Measurements from ENCODE around the gene FOXN4. TPM values are rescaled to one million over a fixed set of nuclear protein-coding genes. Genes with fewer than 3 reads are reported as not detected.

FOXN4 gene
- polyA plus RNA-seq, 1 donor (not counting 4 experiments of a cell fraction or from before 2014, with no cell fraction given) = not detected

DNA sequence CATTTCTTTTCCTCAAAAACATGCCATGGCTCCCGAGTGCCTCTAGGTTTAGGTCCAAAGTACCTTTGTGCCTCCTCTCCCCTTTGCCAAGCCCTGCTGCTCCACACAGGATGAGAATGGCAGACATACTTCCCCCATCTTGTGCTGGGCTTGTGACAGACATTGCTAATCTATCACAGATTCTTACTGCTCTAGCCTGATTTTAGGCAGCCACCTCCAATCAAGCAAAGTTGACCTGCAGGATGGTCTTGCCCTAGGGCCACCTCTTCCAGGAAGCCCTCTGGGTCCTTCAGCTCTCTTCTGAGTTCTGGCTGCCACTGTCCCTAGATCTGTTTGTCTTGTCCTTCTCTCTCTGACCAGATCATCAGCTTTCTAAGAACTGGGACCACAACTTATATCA lies 20.5 kb downstream of the FOXN4 start:
- H4K20me1 ChIP-seq (ENCODE audit: control insufficient read depth, extremely low read depth, insufficient read depth, low read length) = no peaks in the 10 kb centered on the region
- dilution Hi-C loops (cut with MboI; ENCODE audit: extremely low pct_ligation_motif_present, low sequenced_read_pairs) = no loop called here
- H3K4me1 ChIP-seq (ENCODE audit: control insufficient read depth, extremely low read depth, insufficient read depth, low read length) = no peaks in the 10 kb centered on the region
- FAIRE-seq (no peak), DNase-seq (ENCODE audit: low read depth, low spot score) (no peak)
- no peak overlapping the region for H2AFZ ChIP-seq (ENCODE audit: control insufficient read depth, low read length)
- no peaks in the 10 kb centered on the region for H3K79me2 ChIP-seq (ENCODE audit: control insufficient read depth, insufficient read depth, low read length)
- no peak overlapping the region for H3K4me3 ChIP-seq (ENCODE audit: control insufficient read depth in 2 of 3, extremely low read depth in 1 of 3, insufficient read depth in 2 of 3, low read depth in 1 of 3, low read length in 3 of 3)
- H3K9me3 ChIP-seq (ENCODE audit: control insufficient read depth, low read depth, low read length) = no peaks in the 10 kb centered on the region
- no peak overlapping the region for H3K9ac ChIP-seq (ENCODE audit: control insufficient read depth, extremely low read depth, insufficient read depth, low read length)
- TF ChIP-seq, protein P1, sequence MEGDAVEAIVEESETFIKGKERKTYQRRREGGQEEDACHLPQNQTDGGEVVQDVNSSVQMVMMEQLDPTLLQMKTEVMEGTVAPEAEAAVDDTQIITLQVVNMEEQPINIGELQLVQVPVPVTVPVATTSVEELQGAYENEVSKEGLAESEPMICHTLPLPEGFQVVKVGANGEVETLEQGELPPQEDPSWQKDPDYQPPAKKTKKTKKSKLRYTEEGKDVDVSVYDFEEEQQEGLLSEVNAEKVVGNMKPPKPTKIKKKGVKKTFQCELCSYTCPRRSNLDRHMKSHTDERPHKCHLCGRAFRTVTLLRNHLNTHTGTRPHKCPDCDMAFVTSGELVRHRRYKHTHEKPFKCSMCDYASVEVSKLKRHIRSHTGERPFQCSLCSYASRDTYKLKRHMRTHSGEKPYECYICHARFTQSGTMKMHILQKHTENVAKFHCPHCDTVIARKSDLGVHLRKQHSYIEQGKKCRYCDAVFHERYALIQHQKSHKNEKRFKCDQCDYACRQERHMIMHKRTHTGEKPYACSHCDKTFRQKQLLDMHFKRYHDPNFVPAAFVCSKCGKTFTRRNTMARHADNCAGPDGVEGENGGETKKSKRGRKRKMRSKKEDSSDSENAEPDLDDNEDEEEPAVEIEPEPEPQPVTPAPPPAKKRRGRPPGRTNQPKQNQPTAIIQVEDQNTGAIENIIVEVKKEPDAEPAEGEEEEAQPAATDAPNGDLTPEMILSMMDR (optimal IDR thresholded peaks at IDR 0.05 in 1 of 3, IDR thresholded peaks at IDR 0.05 in 1 of 3, conservative IDR thresholded peaks at IDR 0.05 in 1 of 3; ENCODE audit: extremely low read depth in 1 of 3, insufficient read depth in 2 of 3, low read length in 3 of 3) = no peak
- TF ChIP-seq EZH2 (IDR thresholded peaks at IDR 0.05; ENCODE audit: low read length) = no peak
- no peaks in the 10 kb centered on the region for H3K9me1 ChIP-seq (ENCODE audit: control insufficient read depth, extremely low read depth, insufficient read depth, low read length)
- peaks cover 23% of the 10 kb centered on the region for H3K27me3 ChIP-seq (ENCODE audit: control insufficient read depth, extremely low read depth, insufficient read depth, low read length)
- H3K4me2 ChIP-seq (ENCODE audit: control insufficient read depth, extremely low read depth, insufficient read depth, low read depth, low read length) = no peak overlapping the region
- no peaks in the 10 kb centered on the region for H3K36me3 ChIP-seq (ENCODE audit: control insufficient read depth in 2 of 2, extremely low read depth in 1 of 2, insufficient read depth in 2 of 2, low read length in 2 of 2)
- no peak overlapping the region for H3K27ac ChIP-seq (ENCODE audit: control insufficient read depth, insufficient read depth, low read length)

DNA sequence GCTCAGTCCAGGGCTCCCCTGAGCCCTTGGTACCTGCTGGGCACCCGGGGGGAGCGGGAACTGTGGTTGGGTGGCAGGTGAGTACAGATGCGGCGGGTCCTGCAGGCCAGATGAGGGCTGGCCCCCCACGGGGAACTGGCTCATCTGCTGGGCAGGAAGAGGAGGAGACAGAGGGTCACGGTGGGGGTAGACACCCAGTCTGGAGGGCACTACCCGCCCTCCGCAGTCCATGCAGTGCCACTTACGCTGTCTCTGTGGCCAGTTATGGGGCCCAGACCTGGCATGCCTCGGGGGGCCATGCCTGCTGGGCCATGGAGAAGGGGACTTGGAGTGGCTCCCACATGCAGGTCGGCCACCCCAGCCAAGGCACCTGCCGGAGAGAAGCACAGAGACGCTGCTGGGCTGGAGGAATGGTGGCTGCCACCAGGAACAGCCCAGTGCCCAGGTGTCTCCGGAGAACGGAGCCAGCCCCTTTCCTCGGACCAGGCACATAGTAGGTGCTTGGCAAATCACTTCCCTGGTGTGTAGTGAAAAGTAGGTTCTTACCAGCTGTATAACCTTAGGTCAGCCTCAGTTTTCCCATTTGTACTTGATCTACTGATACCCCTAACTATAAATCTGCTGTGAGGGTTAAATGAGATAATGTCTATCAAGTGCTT lies 21.1 kb downstream of the FOXN4 start:
- Histone ChIP-seq H3K9me3 (ENCODE audit: control insufficient read depth, low read depth, low read length) (no peaks in the 10 kb centered on the region), H3K4me3 (ENCODE audit: control insufficient read depth in 2 of 3, extremely low read depth in 1 of 3, insufficient read depth in 2 of 3, low read depth in 1 of 3, low read length in 3 of 3) (no peak overlapping the region), H3K79me2 (ENCODE audit: control insufficient read depth, insufficient read depth, low read length) (no peaks in the 10 kb centered on the region), H3K9me1 (ENCODE audit: control insufficient read depth, extremely low read depth, insufficient read depth, low read length) (no peaks in the 10 kb centered on the region), H2AFZ (ENCODE audit: control insufficient read depth, low read length) (no peak overlapping the region), H3K9ac (ENCODE audit: control insufficient read depth, extremely low read depth, insufficient read depth, low read length) (no peak overlapping the region), H3K4me2 (ENCODE audit: control insufficient read depth, extremely low read depth, insufficient read depth, low read depth, low read length) (no peak overlapping the region), H3K36me3 (ENCODE audit: control insufficient read depth in 2 of 2, extremely low read depth in 1 of 2, insufficient read depth in 2 of 2, low read length in 2 of 2) (no peaks in the 10 kb centered on the region), H4K20me1 (ENCODE audit: control insufficient read depth, extremely low read depth, insufficient read depth, low read length) (no peaks in the 10 kb centered on the region), H3K27ac (ENCODE audit: control insufficient read depth, insufficient read depth, low read length) (no peak overlapping the region), H3K27me3 (ENCODE audit: control insufficient read depth, extremely low read depth, insufficient read depth, low read length) (peaks cover 23% of the 10 kb centered on the region), H3K4me1 (ENCODE audit: control insufficient read depth, extremely low read depth, insufficient read depth, low read length) (no peaks in the 10 kb centered on the region)
- TF ChIP-seq, protein P1 (optimal IDR thresholded peaks at IDR 0.05 in 1 of 3, IDR thresholded peaks at IDR 0.05 in 1 of 3, conservative IDR thresholded peaks at IDR 0.05 in 1 of 3; ENCODE audit: extremely low read depth in 1 of 3, insufficient read depth in 2 of 3, low read length in 3 of 3) = no peak
- no peak for TF ChIP-seq EZH2 (IDR thresholded peaks at IDR 0.05; ENCODE audit: low read length)
- FAIRE-seq (no peak), DNase-seq (ENCODE audit: low read depth, low spot score) (no peak)
- dilution Hi-C loops (cut with MboI; ENCODE audit: extremely low pct_ligation_motif_present, low sequenced_read_pairs) = no loop called here

Data from keratinocyte (primary cell).